ENCODE measurements around the gene IL36A.

IL36A gene

GRCh38 chr2:112962308-112963175 is 42.7 kb upstream of the IL36A start:
- no peak for DNase-seq (ENCODE audit: low spot score)
- in situ Hi-C loops (cut with MboI; ENCODE audit: low pct_unique_long_range_greater_than_20kb, low sequenced_read_pairs, unreplicated experiment): no loop called here
- no peak for TF ChIP-seq CTCF (IDR thresholded peaks at IDR 0.05; ENCODE audit: extremely low read depth, insufficient read depth, missing control alignments)

DNA sequence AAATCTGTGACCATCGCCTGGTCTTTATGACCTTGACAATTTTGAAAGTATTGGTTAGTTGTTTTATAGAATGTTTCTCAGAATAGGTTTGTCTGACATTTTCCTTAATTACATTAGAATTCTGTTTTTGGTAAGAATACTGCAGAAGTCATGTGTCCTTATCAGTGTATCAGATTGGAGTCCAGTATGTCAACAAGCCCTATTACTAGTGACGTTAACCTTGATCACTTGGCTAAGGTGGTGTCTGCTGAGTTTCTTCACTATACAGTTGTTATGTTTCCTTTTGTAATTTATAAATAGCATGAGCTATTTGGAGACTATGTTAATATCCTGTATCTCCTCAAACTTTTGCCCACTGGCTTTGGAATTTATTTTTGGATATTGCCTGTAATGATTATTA is 38.2 kb upstream of the IL36A start:
- TF ChIP-seq CTCF (IDR thresholded peaks at IDR 0.05; ENCODE audit: extremely low read depth, insufficient read depth, missing control alignments): no peak
- no peak for DNase-seq (ENCODE audit: low spot score)
- in situ Hi-C loops (cut with MboI; ENCODE audit: low pct_unique_long_range_greater_than_20kb, low sequenced_read_pairs, unreplicated experiment): no loop called here

DNA sequence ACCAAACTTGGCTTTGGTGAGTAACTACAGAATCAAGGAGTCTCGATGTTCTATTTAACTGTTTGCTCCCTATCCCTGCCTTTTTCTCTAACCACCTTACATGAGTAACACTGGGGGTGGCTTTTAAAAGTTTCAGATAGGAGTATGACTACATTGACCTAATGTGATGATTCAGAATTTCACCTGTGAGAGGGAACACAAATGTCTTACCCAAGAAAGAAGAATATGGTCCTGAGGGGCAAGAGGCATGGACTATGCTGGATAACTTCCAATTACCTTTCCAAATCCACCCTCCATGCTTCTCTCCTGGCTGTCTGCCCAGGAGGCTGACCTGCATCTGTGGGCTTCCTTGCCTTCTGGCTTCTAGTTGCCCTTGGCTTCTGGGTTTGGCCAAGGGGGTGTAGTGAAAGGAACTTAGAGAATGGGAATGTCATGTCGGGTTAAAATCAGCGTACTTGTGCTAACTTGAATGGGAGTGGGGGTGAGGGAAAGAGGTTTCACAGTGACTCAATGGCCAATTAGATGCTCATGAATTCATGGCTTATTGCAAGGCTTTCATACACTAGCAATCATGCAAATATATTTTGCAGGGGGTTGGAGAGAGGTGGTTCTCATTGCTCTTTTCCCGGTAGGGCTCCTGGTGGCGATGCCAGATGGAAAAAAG is 32.7 kb upstream of the IL36A start:
- no peak for TF ChIP-seq CTCF (IDR thresholded peaks at IDR 0.05; ENCODE audit: extremely low read depth, insufficient read depth, missing control alignments)
- in situ Hi-C loops (cut with MboI; ENCODE audit: low pct_unique_long_range_greater_than_20kb, low sequenced_read_pairs, unreplicated experiment): no loop called here
- DNase-seq (ENCODE audit: low spot score): no peak

GRCh38 chr2:112973156-112973555 is 32.1 kb upstream of the IL36A start:
- TF ChIP-seq CTCF (IDR thresholded peaks at IDR 0.05; ENCODE audit: extremely low read depth, insufficient read depth, missing control alignments): no peak
- in situ Hi-C loops (cut with MboI; ENCODE audit: low pct_unique_long_range_greater_than_20kb, low sequenced_read_pairs, unreplicated experiment): no loop called here
- DNase-seq (ENCODE audit: low spot score): no peak

DNA sequence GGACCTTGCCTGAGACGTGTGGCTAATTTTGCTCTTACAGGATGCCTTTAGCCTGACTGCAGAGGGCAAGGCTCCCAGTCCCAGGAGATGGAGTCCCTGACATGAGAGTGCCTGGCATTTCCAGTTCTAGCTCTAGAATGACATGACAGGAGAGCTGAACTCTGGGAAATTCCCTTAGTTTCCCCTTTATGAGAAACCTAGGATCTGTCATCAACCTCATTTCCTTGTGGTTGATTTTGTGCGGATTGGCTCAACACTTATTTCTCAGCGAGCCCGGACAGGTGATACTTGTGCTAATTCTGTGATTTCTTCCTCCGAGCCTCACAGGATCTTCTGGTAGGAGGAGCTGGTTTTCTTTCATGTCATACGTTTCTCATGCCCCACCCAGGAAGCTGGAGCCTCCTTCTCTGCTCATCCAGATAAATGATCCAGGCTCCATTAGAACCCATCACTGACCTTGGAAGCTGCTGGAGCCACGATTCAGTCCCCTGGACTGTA is 27.7 kb upstream of the IL36A start, which contains the start of gene IL36G:
TSS of gene IL36G (plus strand) at position 448 of the 498 bp plus-strand sequence. CDS start 633 bp downstream, outside the sequence.
- no peak for DNase-seq (ENCODE audit: low spot score)
- no peak for TF ChIP-seq CTCF (IDR thresholded peaks at IDR 0.05; ENCODE audit: extremely low read depth, insufficient read depth, missing control alignments)
- in situ Hi-C loops (cut with MboI; ENCODE audit: low pct_unique_long_range_greater_than_20kb, low sequenced_read_pairs, unreplicated experiment): no loop called here

DNA sequence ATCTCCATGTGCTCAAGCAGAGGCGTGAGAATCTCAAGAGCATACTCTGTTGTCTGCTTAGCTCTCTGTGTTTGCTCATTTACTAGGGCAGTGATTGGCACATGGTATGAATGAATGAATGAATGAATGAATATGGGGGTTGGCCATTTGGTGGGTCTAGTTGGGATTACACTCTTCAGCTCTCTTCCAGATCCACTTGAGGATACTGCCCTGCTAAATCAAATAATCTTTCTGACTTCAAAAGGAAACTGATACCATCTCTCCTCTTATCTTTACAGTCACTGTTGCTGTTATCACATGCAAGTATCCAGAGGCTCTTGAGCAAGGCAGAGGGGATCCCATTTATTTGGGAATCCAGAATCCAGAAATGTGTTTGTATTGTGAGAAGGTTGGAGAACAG is 25.5 kb upstream of the IL36A start:
- in situ Hi-C loops (cut with MboI; ENCODE audit: low pct_unique_long_range_greater_than_20kb, low sequenced_read_pairs, unreplicated experiment): no loop called here
- TF ChIP-seq CTCF (IDR thresholded peaks at IDR 0.05; ENCODE audit: extremely low read depth, insufficient read depth, missing control alignments): no peak

More for the DNA sequence above, 25.5 kb upstream of the IL36A start:
- DNase-seq (ENCODE audit: low spot score): no peak

Measured in GM13977 (cell line).